ENCODE measurements around the gene BSND.
"Not testable (repeated sequence)": the region's sequence is repeated elsewhere in the genome, so short reads cannot be mapped to it uniquely, and the experiment has no call there.

Gene BSND

DNA sequence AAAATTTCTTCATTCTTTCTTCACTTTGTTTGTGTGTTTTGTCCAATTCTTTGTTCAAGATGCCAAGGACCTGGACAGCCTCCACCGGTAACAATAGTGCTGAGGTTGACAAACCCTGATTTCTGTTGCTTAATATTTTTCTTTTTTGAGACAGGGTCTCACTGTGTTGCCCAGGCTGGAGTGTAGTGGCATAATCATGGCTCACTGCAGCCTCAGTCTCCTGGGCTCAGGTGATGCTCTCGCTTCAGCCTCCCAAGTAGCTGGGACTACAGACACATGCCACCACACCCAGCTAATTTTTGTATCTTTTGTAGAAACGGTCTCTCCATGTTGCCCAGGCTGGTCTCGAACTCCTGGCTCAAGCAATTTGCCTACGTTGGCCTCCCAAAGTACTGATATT is 34.9 kb upstream of the BSND start:
- peak; percentile 58; the same call in 1 of the 2 replicates for TF ChIP-seq ZNF121 (tag by site-specific recombination; IDR thresholded peaks at IDR 0.05)
- H3K4me1 ChIP-seq (ENCODE audit: control insufficient read depth, insufficient read depth, low read length); H3K27ac ChIP-seq (ENCODE audit: extremely low read depth, low read depth, low read length); H3K36me3 ChIP-seq (ENCODE audit: control insufficient read depth in 2 of 2, insufficient read depth in 1 of 2, low read length in 2 of 2); H3K4me3 ChIP-seq (ENCODE audit: low read depth, low read length); POLR2A ChIA-PET; H3K9me3 ChIP-seq (ENCODE audit: control insufficient read depth, insufficient read depth, low read depth, low read length): not testable (repeated sequence)
- CTCF ChIA-PET, result interaction anchor here (0.6 to 1.9 kb wide), 3 partner anchors 12 to 33 kb away, joined by 3 to 7 read pairs (median 6); no protein-coding TSS in a partner anchor

DNA sequence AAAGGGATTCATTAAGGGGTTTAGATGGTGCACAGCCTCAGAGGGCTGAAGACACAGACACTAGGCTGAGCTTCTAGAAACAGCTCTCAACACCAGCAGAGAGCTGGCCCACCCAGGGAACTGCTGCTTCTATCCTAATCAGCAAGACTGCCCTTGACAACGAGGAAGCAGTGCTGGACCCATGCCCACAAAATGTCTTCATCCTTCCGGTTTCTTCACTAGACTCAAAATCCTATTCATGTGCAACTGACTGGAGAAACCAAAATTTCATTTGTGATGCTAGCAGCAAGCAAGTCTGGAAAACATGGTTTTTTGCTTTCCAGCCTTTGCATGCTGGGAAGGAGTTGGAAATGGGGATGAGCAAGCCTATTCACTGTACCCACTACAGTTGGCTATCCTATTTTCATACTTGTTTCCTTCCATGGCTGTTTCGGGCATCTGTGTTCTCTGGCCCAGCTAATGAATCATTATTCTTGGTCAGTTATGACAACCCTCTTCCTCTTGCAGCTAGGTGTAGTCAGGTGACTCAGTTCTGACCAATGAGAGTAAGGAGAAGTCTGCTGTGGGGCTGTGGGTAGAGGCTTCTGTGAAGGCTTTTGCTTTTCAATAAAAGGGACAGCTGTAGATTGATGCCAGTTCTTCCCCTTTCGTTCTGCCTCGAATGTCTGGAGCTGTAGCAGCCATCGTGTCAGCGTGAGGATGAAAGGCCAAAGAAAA is 33.0 kb upstream of the BSND start:
- Histone ChIP-seq H3K27ac (ENCODE audit: extremely low read depth, low read depth, low read length) (no peak overlapping the region), H3K9me3 (ENCODE audit: control insufficient read depth, insufficient read depth, low read depth, low read length) (no peaks in the 10 kb centered on the region), H3K36me3 (ENCODE audit: control insufficient read depth in 2 of 2, insufficient read depth in 1 of 2, low read length in 2 of 2) (no peaks in the 10 kb centered on the region), H3K4me1 (ENCODE audit: control insufficient read depth, insufficient read depth, low read length) (no peaks in the 10 kb centered on the region), H3K4me3 (ENCODE audit: low read depth, low read length) (no peak overlapping the region)
- TF ChIP-seq ZNF785 (tag by site-specific recombination; IDR thresholded peaks at IDR 0.05) (no peak), ZFP69B (tag by site-specific recombination; IDR thresholded peaks at IDR 0.05) (no peak), ZNF621 (tag by site-specific recombination; IDR thresholded peaks at IDR 0.05) (no peak), FEZF1 (tag by site-specific recombination; IDR thresholded peaks at IDR 0.05) (no peak), HOXC10 (CRISPR knock-in tag; IDR thresholded peaks at IDR 0.05) (no peak), ZNF571 (tag by site-specific recombination; IDR thresholded peaks at IDR 0.05) (no peak), ZNF670 (tag by site-specific recombination; IDR thresholded peaks at IDR 0.05; ENCODE audit: low read depth) (no peak), ZNF391 (tag by site-specific recombination; IDR thresholded peaks at IDR 0.05; ENCODE audit: borderline replicate concordance, low read depth) (no peak), ZBTB21 (tag by site-specific recombination; IDR thresholded peaks at IDR 0.05) (no peak)
- TF ChIP-seq, protein P1, sequence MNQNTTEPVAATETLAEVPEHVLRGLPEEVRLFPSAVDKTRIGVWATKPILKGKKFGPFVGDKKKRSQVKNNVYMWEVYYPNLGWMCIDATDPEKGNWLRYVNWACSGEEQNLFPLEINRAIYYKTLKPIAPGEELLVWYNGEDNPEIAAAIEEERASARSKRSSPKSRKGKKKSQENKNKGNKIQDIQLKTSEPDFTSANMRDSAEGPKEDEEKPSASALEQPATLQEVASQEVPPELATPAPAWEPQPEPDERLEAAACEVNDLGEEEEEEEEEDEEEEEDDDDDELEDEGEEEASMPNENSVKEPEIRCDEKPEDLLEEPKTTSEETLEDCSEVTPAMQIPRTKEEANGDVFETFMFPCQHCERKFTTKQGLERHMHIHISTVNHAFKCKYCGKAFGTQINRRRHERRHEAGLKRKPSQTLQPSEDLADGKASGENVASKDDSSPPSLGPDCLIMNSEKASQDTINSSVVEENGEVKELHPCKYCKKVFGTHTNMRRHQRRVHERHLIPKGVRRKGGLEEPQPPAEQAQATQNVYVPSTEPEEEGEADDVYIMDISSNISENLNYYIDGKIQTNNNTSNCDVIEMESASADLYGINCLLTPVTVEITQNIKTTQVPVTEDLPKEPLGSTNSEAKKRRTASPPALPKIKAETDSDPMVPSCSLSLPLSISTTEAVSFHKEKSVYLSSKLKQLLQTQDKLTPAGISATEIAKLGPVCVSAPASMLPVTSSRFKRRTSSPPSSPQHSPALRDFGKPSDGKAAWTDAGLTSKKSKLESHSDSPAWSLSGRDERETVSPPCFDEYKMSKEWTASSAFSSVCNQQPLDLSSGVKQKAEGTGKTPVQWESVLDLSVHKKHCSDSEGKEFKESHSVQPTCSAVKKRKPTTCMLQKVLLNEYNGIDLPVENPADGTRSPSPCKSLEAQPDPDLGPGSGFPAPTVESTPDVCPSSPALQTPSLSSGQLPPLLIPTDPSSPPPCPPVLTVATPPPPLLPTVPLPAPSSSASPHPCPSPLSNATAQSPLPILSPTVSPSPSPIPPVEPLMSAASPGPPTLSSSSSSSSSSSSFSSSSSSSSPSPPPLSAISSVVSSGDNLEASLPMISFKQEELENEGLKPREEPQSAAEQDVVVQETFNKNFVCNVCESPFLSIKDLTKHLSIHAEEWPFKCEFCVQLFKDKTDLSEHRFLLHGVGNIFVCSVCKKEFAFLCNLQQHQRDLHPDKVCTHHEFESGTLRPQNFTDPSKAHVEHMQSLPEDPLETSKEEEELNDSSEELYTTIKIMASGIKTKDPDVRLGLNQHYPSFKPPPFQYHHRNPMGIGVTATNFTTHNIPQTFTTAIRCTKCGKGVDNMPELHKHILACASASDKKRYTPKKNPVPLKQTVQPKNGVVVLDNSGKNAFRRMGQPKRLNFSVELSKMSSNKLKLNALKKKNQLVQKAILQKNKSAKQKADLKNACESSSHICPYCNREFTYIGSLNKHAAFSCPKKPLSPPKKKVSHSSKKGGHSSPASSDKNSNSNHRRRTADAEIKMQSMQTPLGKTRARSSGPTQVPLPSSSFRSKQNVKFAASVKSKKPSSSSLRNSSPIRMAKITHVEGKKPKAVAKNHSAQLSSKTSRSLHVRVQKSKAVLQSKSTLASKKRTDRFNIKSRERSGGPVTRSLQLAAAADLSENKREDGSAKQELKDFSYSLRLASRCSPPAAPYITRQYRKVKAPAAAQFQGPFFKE (tag by site-specific recombination; IDR thresholded peaks at IDR 0.05; ENCODE audit: borderline replicate concordance), result no peak
- TF ChIP-seq, protein P2, sequence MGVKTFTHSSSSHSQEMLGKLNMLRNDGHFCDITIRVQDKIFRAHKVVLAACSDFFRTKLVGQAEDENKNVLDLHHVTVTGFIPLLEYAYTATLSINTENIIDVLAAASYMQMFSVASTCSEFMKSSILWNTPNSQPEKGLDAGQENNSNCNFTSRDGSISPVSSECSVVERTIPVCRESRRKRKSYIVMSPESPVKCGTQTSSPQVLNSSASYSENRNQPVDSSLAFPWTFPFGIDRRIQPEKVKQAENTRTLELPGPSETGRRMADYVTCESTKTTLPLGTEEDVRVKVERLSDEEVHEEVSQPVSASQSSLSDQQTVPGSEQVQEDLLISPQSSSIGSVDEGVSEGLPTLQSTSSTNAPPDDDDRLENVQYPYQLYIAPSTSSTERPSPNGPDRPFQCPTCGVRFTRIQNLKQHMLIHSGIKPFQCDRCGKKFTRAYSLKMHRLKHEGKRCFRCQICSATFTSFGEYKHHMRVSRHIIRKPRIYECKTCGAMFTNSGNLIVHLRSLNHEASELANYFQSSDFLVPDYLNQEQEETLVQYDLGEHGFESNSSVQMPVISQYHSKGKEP (tag by site-specific recombination; IDR thresholded peaks at IDR 0.05), result no peak
- TF ChIP-seq, protein P3, sequence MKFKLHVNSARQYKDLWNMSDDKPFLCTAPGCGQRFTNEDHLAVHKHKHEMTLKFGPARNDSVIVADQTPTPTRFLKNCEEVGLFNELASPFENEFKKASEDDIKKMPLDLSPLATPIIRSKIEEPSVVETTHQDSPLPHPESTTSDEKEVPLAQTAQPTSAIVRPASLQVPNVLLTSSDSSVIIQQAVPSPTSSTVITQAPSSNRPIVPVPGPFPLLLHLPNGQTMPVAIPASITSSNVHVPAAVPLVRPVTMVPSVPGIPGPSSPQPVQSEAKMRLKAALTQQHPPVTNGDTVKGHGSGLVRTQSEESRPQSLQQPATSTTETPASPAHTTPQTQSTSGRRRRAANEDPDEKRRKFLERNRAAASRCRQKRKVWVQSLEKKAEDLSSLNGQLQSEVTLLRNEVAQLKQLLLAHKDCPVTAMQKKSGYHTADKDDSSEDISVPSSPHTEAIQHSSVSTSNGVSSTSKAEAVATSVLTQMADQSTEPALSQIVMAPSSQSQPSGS (tag by site-specific recombination; IDR thresholded peaks at IDR 0.05; ENCODE audit: low read depth), result no peak
- TF ChIP-seq, protein P4, sequence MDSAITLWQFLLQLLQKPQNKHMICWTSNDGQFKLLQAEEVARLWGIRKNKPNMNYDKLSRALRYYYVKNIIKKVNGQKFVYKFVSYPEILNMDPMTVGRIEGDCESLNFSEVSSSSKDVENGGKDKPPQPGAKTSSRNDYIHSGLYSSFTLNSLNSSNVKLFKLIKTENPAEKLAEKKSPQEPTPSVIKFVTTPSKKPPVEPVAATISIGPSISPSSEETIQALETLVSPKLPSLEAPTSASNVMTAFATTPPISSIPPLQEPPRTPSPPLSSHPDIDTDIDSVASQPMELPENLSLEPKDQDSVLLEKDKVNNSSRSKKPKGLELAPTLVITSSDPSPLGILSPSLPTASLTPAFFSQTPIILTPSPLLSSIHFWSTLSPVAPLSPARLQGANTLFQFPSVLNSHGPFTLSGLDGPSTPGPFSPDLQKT (IDR thresholded peaks at IDR 0.05; ENCODE audit: borderline replicate concordance, low read depth, low read length), result no peak
- TF ChIP-seq, protein P5, sequence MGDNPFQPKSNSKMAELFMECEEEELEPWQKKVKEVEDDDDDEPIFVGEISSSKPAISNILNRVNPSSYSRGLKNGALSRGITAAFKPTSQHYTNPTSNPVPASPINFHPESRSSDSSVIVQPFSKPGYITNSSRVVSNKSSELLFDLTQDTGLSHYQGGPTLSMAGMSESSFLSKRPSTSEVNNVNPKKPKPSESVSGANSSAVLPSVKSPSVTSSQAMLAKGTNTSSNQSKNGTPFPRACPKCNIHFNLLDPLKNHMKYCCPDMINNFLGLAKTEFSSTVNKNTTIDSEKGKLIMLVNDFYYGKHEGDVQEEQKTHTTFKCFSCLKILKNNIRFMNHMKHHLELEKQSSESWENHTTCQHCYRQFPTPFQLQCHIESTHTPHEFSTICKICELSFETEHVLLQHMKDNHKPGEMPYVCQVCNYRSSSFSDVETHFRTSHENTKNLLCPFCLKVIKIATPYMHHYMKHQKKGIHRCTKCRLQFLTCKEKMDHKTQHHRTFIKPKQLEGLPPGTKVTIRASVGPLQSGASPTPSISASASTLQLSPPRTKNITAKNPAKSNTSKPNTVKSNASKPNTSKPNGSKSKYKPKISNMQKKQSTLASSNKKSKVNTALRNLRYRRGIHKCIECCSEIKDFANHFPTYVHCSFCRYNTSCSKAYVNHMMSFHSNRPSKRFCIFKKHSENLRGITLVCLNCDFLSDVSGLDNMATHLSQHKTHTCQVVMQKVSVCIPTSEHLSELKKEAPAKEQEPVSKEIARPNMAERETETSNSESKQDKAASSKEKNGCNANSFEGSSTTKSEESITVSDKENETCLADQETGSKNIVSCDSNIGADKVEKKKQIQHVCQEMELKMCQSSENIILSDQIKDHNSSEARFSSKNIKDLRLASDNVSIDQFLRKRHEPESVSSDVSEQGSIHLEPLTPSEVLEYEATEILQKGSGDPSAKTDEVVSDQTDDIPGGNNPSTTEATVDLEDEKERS (tag by site-specific recombination; IDR thresholded peaks at IDR 0.05), result no peak
- CTCF ChIA-PET, result interaction anchor here (0.6 to 2.7 kb wide), 6 partner anchors 12 to 30 kb away, joined by 3 to 14 read pairs (median 4); no protein-coding TSS in a partner anchor
- POLR2A ChIA-PET, result interaction anchor here (0.6 kb wide), 1 partner anchor 9 kb away, joined by 4 read pairs; no protein-coding TSS in a partner anchor

Data from HEK293 (cell line).